NCI-H2081 treated with DMSO at 0.1 percent for 48 hours (cell line): ENCODE data around the gene SREK1IP1.
"Not testable (repeated sequence)": the region's sequence is repeated elsewhere in the genome, so short reads cannot be mapped to it uniquely, and the experiment has no call there.

Source experiments
- DNase-seq: peaks from one replicate; lab custom pipeline; 2025; lab: John Stamatoyannopoulos, UW

The SREK1IP1 gene

DNA sequence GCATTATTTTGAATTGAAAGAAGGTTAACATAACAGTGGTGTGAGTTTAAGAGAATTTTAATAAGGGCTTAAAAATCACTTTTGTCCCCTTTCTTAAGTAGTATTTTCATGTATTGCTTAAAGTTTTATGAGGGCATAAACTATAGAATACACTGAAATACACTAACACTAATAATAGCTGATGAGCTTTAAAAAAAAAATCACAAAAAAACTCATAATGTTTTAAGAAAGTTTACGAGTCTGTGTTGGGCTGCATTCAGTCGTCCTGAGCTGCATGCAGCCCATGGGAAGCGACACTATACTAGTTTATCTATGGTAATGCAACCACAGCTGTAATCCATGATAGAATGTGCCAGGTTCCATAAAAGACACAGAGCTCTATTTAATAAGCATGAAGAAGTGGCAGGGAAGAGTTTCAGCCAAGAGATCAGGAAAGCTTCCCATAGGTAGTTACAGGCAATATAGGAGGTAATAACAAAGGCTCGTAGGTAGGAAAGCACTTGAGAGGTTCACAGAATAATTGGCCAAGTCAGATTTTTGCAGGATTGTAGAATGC lies 4.5 kb downstream of the SREK1IP1 start:
- no peak for DNase-seq

DNA sequence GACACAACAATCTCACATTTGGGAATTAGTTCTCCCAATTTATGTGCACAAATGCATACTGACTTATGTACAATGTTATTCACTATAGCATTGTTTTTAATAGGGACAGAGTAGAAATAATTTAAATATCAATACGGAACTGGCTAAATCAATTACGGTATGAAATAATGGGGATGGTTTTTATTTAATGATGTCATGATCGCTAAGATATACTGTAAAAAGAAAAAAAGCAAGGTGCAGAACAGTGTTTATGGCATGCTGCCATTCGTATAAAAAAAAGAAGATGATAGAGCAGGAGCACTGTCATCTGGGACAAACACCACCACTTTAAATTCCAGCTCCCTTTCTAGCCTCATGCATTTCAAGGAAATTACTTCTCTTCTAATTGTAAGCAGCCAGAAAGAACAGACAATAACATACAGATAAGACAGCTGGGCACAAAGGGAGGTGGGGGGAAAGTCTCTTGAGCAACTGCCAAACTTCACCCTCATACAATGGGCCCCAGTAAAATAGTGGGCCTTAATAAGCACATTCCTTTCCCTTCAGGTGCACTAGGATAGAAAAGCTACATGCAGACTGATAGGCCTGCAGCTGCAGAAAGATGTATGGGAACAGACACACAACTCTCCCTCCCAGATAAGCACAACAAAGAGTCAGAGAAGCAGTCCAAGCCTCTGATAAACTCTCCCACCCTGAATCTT lies 8.4 kb downstream of the SREK1IP1 start:
- no peak for DNase-seq

DNA sequence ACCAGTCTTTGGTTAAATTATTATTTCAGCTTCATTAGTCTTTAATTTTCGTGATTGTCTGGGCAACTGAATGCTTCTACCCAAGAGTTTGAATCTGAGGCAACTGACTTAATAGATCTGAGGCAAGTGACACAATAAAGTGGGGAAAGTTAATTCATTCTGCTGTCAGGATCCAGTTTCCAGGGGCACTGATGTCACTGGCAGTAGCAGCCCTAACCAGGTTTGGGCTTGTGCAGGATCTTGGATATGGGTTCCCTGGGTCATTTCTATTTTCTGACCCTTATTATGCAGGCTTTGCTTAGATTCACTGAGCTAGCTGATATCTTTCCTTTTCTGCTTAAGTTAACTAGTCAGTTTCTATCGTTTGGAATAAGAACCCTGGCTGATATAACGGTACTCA lies 9.6 kb downstream of the SREK1IP1 start:
- DNase-seq = no peak

DNA sequence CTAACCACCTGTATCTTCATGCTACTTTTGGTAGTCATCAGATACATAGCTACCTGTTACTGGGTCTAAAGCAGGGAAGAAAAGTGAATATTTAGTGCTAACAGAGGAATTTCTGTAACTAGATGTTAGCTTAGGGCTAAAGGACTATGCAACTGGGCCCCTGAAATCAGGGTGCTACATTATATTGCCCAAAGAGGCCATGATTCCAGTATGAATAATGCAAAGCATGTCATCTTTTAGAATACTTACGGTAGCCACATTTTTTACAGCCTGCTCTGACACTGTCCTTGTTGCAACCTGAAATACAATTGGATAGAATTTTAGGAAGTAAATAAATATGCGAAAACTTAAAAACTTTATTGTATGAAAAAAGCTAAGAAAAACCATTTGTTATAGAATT lies 14.4 kb downstream of the SREK1IP1 start:
- DNase-seq = no peak

DNA sequence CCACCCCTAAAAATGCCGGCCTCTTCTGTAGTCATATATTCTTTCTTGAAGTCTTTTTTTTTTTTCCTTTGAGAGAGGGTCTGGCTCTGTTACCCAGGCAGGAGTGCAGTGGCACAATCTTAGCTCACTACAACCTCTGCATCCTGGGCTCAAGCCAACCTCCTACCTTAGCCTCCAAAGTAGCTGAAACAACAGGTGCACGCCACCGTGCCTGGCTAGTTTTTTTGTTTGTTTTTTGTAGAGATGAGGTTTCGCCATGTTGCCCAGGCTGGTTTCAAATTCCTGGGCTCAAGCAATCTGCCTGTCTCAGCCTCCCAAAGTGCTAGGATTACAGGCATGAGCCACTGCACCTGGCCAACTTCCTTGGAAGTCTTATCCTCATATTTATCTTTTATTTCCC lies 19.1 kb downstream of the SREK1IP1 start:
- DNase-seq = no peak

DNA sequence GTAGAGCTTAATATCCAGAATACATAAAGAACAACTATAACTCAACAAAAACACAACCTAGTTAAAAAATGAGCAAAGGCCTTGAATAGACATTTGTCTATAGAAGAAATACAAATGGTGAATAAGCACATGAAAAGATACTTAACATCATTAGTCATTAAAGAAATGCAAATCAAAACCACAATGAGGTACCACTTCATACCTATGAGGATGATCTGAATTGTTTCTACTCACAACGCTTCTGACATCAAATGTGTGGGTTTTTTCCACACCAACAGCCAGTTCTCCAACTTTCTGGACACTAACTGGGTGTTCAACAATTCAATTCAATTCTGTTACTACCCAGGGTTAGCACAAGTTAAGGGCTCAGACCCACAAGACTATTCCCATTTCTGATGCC lies 22.0 kb downstream of the SREK1IP1 start:
- DNase-seq = no peak

DNA sequence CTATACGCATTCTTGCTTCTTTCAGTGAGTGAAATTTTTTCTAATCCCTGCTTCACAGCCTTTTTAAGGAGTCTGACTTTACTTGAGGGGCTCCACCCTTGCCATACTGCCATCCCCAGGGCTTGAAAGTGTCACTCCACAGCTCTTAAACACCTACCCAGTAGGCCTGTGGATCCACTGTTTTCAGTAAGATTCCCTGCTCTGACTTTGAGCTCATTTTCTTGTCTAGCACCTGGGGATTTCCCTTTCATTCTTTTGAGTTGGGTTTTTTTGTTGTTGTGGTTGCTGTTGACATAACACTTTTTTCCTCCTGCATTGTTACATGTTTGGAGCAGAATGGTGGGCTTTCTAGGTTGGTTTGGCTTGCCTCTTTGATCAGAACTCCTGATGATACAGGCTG lies 23.6 kb downstream of the SREK1IP1 start:
- no peak for DNase-seq

DNA sequence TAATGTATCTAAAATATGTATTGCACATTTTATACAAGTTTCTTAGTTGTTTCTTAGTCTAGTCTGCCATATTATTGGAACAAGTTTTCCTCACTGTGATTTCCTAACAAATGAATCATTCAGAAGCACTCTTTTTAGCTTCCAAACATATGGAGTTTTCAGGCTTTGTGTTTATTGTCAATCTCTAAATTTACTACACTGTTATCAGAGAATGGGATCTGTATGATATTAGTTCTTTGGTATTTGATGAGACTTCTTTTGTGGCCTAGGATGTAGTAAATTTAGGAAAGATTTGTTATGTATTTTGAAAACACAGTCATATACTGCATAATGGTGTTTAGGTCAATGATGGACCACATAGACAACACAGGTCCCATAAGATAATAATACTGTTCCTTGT lies 25.7 kb downstream of the SREK1IP1 start:
- DNase-seq = no peak

DNA sequence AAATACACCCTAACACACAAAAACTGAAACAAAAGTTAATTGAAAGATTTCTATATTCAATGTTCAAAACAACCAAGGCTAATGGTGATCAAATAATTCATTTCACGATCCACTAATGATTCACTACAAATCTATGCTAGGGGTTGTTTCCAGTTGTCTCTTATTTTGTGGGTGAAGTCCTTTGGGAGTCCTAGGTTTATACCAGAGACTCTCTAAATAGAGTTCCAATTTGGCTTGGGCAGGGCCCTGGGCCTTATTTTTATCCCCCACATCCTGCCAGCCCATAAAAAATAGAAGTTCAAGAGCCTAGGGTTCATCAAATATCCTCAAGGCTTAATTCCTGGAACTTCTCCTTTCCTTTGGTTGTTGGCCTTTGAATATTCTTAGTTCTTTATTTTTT lies 26.1 kb downstream of the SREK1IP1 start:
- DNase-seq = no peak

DNA sequence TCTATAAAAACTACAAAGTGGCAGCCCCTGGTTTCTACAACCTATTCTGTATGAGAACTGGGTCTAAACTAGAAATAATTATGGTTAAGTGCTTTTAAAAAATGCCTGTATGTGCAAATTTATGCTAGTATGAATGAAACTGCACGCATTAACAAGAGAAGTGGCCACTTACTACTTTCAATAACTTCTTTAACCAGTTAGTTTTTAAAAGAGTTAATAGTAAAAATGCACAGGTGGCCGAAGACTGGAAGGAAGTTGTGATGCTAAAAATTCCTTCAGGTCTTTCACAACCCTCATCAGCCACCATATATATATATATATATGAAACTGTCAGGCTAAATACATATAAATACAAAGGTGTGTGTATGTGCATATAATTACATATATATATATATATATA lies 41.3 kb downstream of the SREK1IP1 start:
- DNase-seq = no peak

DNA sequence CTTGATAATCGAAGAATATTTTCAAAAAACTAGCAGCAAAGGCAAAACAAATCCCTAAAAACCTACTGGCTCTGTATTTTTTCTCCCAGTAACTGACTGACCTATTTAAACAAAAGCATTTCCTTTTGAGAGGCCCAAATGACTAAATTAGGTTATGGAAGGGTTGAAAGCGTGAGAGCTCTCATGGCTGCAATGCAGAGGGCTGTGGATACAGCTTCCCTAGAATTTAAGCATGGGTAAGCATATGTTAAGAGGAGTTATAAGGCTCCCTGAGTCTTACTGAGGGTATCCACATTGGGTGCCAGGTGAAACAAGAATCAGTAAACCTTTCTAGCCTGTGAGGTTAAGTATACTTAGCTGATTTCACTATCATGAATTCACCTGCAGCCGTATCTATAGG lies 45.9 kb downstream of the SREK1IP1 start:
- no peak for DNase-seq

DNA sequence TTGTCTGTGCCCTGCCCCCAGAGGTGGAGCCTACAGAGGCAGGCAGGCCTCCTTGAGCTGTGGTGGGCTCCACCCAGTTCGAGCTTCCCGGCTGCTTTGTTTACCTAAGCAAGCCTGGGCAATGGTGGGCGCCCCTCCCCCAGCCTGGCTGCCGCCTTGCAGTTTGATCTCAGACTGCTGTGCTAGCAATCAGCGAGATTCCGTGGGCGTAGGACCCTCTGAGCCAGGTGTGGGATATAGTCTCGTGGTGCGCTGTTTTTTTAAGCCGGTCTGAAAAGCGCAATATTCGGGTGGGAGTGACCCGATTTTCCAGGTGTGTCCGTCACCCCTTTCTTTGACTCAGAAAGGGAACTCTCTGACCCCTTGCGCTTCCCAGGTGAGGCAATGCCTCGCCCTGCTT lies 54.0 kb downstream of the SREK1IP1 start:
- DNase-seq = not testable (repeated sequence)

DNA sequence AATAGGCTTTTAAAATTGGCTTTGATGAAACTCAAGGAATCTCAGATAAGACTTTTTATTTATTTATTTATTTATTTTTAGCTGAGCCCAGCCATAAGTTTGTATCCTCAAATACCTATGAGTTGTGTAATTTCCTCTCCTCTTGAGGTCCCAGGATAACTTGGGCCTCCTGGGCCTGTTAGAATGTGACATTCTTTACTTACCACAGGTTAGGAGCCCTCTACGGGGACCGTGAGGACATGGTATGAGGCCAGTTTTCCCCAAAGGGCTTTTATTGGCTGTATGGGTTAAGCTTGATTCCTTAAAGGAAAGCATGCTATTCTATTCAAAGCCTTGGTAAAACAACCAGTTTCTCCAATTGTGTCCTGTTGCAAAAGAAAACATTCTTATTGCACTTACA lies 61.3 kb downstream of the SREK1IP1 start:
- no peak for DNase-seq

DNA sequence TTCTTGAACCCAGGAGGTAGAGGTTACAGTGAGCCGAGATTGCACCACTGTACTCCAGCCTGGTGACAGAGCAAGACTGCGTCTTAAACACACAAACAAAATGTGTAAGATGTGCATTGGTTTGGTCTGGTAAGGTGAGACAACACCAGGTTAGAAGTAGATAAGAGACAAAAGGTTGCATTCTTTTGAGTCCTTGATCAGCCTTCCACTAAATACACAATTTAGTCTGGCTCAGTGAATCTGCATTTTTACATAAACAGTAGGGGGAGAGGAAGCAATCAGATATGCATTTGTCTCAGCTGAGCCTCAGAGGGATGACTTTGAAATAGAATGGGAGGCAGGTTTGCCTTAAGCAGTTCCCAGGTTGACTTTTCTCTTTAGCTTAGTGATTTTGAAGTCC lies 62.4 kb downstream of the SREK1IP1 start:
- DNase-seq = not testable (repeated sequence)

DNA sequence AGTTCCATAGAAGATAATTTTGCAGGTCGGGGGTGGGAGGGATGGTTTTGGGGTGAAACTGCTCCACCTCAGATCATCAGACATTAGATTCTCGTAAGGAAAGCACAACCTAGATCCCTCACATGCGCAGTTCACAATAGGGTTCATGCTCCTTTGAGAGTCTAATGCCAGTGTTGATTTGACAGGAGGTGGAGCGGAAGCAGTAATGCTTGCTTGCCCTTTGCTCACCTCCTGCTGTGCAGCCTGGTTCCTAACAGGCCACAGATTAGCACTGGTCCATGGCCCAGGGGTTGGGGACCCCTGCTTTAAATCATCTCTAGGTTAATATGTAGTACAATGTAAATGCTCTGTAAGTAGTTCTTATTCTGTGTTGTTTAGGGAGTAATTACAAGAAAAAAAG lies 67.7 kb downstream of the SREK1IP1 start:
- no peak for DNase-seq

DNA sequence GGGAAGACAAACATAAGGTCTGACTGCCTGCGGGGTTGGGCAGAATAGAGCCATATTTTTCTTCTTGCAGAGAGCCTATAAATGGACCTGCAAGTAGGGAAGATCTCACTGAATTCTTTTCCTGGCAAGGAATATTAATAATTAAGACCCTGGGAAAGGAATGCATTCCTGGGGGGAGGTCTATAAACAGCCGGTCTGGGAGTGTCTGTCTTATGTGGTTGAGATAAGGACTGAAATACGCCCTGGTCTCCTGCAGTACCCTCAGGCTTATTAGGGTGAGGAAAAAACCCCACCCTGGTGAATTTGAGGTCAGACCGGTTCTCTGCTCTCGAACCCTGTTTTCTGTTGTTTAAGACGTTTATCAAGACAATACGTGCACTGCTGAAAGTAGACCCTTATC lies 72.1 kb downstream of the SREK1IP1 start:
- DNase-seq = not testable (repeated sequence)

DNA sequence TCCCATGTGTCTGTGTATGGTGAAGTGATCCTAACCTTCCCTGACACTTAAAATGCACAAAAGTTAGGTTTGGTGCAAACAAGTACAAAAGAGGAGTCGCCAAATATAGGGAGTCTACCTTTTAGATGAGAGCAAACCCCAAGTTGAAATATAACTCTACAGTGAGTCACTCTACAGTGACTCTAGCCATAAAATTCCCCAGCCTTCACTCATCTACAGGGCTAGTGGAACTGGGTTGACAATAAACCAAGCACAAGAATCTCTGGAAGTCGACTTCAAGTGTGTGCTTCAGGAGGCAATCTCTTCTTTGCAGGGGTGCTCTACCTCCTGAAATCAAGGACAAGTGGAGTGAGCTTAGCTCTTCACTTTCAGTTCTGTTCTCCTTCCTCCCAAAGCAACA lies 74.9 kb downstream of the SREK1IP1 start:
- no peak for DNase-seq

DNA sequence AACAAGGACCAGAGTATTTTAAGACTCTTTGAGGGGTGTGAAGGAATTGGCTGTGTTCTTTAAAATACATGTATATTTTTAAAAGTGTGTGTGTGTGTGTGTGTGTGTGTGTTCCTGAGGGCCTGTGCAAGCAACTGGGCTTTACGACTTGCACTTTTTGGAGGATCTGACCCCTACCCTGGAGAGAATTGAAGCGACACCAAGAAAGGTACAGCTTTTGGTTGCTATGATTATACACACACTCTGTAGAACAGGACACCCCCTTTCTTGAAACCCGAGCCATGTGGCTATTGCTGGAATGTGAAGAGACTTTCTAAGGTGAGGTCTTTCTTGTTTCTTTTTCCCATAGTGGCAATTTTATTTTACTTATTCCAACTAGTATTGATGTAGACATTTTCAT lies 77.2 kb downstream of the SREK1IP1 start:
- DNase-seq = no peak

DNA sequence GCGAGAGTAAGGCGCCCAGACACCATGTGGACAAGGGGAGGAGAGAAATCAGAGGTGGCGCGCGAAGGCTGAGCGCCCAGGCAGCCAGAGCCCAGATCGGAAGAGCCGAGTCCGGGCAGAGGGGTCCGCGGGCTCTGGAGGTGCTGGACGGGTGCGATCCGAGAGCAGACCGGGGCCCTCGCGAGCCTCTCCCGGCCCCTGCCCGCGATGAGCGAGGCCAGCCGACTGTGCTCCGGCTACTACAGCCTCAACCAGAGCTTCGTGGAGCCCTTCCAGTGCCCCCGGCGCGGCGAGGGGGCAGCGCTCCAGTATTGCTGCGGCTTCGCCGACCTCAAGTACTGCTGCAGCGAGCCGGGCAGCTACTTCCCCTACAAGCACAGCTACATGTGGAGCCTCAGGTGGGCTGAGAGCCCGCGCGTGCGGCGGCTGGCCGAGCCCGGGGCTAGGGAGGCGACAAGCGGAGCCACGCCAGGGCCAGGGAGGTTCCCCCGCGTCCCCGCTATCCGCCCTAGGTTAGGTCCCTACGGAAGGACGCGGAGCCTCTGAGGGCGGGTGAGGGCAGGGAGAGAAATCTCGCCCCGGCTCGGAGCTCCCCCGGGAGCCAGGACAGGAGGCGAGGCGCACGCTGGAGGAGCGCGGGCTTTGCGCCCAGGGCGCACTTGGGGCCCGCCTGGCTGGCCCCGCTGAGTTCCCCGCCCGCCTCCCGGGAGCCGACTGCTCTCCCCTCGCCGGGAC lies 77.9 kb downstream of the SREK1IP1 start, which contains the start of gene SHISAL2B:
Gene SHISAL2B (plus strand): TSS at position 87 of the 735 bp plus-strand sequence. CDS start 121 bp downstream, at position 208.
- no peak for DNase-seq

DNA sequence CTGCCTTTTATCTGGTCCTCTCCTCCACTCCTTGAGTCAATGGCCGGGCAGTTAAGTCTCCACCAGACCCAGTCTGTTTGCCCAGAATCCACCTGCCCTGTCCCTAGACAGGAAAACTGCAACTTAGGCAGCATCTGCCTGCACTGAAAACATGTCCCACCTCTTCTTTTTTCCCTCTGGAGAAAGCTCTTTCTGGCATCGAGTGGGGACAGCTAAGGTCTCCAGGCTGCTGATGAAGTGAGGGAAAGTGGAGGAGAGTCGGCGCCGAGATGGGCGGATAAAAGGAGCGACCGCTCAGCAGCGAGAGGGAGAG lies 78.4 kb downstream of the SREK1IP1 start:
- DNase-seq = no peak

DNA sequence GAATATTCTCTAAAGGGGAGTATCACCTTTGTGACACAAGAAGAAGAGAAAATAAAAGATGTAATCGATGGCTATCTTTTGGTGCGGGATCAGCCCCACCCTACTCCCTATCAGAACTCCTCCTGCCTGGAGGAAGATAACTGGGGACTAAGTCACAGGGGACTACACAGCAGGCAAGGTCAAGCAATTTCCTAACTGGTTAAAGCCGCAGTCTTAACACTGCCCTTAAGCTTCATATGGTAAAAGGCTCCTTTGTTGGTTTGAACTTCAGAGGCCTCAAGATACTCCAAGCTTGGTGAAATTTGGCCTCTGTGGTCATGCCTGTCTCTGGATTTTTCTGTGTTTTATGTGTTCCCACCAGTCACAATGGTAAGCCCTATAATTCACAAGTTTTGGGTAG lies 79.5 kb downstream of the SREK1IP1 start:
- DNase-seq = no peak

DNA sequence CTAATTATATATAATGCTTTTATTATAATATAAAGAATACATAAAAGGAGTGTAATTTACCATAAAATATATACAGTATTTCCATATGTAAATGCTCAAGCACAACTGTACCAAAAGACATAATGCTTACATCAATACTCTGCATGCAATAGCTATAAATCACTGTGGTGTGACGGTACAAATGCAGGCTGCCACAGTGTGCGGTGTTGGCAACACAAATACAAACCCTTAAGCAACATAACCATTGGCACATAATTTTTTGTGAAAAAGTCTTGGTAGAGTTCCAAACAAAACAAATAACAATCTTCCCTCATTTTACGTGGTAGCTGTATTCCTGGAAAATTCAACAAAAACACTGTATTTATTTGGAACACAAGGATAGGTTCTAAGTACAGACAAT lies 80.1 kb downstream of the SREK1IP1 start:
- no peak for DNase-seq

DNA sequence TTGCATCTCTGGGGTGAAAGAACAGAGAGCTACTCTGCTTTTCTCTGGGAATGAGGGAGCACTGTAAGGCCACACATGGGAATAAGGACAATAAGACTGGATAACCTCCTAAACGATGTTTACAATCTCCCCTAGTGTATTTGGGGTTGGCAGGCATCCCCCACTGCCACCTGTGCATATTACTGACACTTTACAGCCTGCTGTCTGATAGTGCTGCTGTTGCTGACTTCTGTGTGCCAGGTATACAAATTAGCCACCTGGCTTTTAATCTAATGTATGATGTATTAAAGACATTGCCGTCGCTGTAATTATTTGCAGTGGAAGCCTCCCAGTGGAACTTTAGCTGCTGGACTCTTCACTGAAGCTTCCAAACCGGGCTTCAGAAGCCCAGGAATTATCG lies 82.6 kb downstream of the SREK1IP1 start:
- DNase-seq = peak; percentile 34

DNA sequence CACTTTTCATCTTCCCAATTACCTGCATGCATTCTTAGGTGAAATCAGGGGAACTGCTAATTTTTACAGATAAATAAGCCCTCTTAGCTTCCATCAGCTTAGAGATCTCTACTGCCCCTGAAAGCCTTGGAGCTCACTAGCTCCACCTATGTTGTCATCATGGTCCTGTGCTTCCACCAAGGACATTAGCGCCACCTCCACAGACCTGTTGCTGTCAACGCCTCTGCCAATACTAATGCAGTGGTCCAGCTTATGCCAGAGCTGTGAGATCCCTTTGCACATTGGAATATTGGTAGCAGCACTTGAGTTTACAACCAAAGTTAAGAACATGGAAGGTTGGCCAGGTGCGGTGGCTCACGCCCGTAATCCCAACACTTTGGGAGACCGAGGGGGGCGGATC lies 85.9 kb downstream of the SREK1IP1 start:
- no peak for DNase-seq
